Transverse colon (tissue), 3 donors: ENCODE results near the gene VPS36.

Experiments
- EP300 ChIP-seq: sonication (generic); formaldehyde crosslinking; IDR thresholded peaks from one replicate; pipeline ENCODE4 v1.6.1; 2017; ENCODE audit warnings: antibody characterized with exemption, low read depth
- POLR2A ChIP-seq: fragments of 450-650 bp; IDR thresholded peaks from one replicate; pipeline ENCODE4 v1.6.1; 2016; ENCODE audit warnings: antibody characterized with exemption, mild to moderate bottlenecking, moderate library complexity
- TF ChIP-seq, protein P1 (sequence below), 5 experiments: fragments of 200-600 bp in 3 of 5; fragments of 450-650 bp in 2 of 5; sonication (generic) in 3 of 5; IDR thresholded peaks; 1 replicate in 2 of 5; 2 replicates in 3 of 5; pipeline ENCODE4 v1.5.1; 2016 to 2017; ENCODE audit warnings: antibody characterized with exemption in 5 of 5, inconsistent platforms in 3 of 5, mild to moderate bottlenecking in 2 of 5, moderate library complexity in 1 of 5

DNA sequence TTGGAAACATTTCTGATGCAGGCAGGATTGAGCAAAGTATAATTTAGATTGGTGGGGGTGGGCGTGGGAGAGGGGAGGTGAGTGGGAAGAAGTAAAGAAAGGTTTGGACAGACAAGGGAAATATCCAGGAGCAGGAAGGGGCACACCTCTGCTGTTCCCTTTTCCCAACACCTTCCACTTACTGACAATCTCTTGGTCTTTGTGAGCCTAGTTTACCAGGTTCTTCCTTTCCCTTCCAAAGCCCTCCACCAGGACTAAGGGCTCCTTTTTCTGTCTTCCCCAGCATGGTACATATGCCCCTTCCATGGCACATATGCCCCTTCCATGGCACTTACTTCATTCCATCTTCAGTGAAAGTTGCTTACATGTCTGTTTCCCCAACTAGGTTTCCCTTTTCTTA, 38.3 kb downstream of the VPS36 start:
- TF ChIP-seq, protein P1, sequence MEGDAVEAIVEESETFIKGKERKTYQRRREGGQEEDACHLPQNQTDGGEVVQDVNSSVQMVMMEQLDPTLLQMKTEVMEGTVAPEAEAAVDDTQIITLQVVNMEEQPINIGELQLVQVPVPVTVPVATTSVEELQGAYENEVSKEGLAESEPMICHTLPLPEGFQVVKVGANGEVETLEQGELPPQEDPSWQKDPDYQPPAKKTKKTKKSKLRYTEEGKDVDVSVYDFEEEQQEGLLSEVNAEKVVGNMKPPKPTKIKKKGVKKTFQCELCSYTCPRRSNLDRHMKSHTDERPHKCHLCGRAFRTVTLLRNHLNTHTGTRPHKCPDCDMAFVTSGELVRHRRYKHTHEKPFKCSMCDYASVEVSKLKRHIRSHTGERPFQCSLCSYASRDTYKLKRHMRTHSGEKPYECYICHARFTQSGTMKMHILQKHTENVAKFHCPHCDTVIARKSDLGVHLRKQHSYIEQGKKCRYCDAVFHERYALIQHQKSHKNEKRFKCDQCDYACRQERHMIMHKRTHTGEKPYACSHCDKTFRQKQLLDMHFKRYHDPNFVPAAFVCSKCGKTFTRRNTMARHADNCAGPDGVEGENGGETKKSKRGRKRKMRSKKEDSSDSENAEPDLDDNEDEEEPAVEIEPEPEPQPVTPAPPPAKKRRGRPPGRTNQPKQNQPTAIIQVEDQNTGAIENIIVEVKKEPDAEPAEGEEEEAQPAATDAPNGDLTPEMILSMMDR (IDR thresholded peaks at IDR 0.05): no peak
- TF ChIP-seq POLR2A (no peak), EP300 (no peak)
